NOMO-1 (cell line): Measurements from ENCODE around the gene RNF187.

Experiments
- DNase-seq, 2 experiments: peaks; one replicate each; lab custom pipeline; 2025; ENCODE audit not compliant: unreplicated experiment in 2 of 2; lab: John Stamatoyannopoulos, UW

Gene RNF187

GRCh38 chr1:228542981-228543380 is 55.8 kb downstream of the RNF187 start:
- no peak for DNase-seq

GRCh38 chr1:228543396-228543795 is 56.2 kb downstream of the RNF187 start:
- no peak for DNase-seq

- DNase-seq: no peak
These were observed 57.1 kb downstream of the RNF187 start for GRCh38 chr1:228544021-228544850.

- DNase-seq: no peak
These were observed 57.9 kb downstream of the RNF187 start for GRCh38 chr1:228544921-228545591.
